Stimulated activated naive CD4-positive, alpha-beta T cell treated with Interleukin-2 at 50 U/mL for 16 hours (primary cell): ENCODE results near the gene BRAP.
A peak's percentile ranks its signal among the peaks of the same experiment; 100 is the strongest.
"Not testable (repeated sequence)": the region's sequence is repeated elsewhere in the genome, so short reads cannot be mapped to it uniquely, and the experiment has no call there.

Source experiments
- DNase-seq: peaks from one replicate; lab custom pipeline; 2025; lab: John Stamatoyannopoulos, UW

Gene BRAP

GRCh38 chr12:111685811-111686573 is at the start of gene BRAP, which contains the start of gene ACAD10:
BRAP (minus strand) TSS chr12:111685956; CDS start chr12:111685792, 164 bp downstream.
ACAD10 (plus strand) TSS chr12:111686053; CDS start chr12:111692710, 6,657 bp downstream.
- DNase-seq, result peak; percentile 90

- no peak for DNase-seq
Measured at GRCh38 chr12:111733340-111733915, 47.7 kb upstream of the BRAP start.

- no peak for DNase-seq
Measured at GRCh38 chr12:111732786-111733185, 47.0 kb upstream of the BRAP start.

GRCh38 chr12:111730420-111730819 is 44.7 kb upstream of the BRAP start:
- no peak for DNase-seq

- no peak for DNase-seq
Measured at GRCh38 chr12:111728795-111729194, 43.0 kb upstream of the BRAP start.

- not testable (repeated sequence) for DNase-seq
Measured at GRCh38 chr12:111723646-111724360, 38.0 kb upstream of the BRAP start.

GRCh38 chr12:111720457-111720856 is 34.7 kb upstream of the BRAP start:
- no peak for DNase-seq

GRCh38 chr12:111719316-111719715 is 33.6 kb upstream of the BRAP start:
- not testable (repeated sequence) for DNase-seq

- DNase-seq, result no peak
Measured at GRCh38 chr12:111715279-111715678, 29.5 kb upstream of the BRAP start.

- no peak for DNase-seq
Measured at GRCh38 chr12:111706145-111706544, 20.4 kb upstream of the BRAP start.

- DNase-seq, result no peak
Measured at GRCh38 chr12:111705672-111706071, 19.9 kb upstream of the BRAP start.

GRCh38 chr12:111699962-111700361 is 14.2 kb upstream of the BRAP start:
- no peak for DNase-seq

- DNase-seq, result no peak
Measured at GRCh38 chr12:111693818-111694217, 8.1 kb upstream of the BRAP start.

- no peak for DNase-seq
Measured at GRCh38 chr12:111692575-111693210, 6.9 kb upstream of the BRAP start.

GRCh38 chr12:111691262-111691661 is 5.5 kb upstream of the BRAP start:
- DNase-seq, result no peak

- DNase-seq, result no peak
Measured at GRCh38 chr12:111687952-111688351, 2.2 kb upstream of the BRAP start.

GRCh38 chr12:111687255-111687654 is 1.5 kb upstream of the BRAP start:
- DNase-seq, result no peak

- no peak for DNase-seq
Measured at GRCh38 chr12:111686574-111687105, 884 bp upstream of the BRAP start.

GRCh38 chr12:111685322-111685810 is 390 bp downstream of the BRAP start:
- DNase-seq, result no peak

- DNase-seq, result not testable (repeated sequence)
Measured at GRCh38 chr12:111684485-111685198, 1.1 kb downstream of the BRAP start.

GRCh38 chr12:111677186-111677585 is 8.6 kb downstream of the BRAP start:
- no peak for DNase-seq
